HUES48 (cell line): Measurements from ENCODE around the gene TPX2.

Experiments used
- H3K27ac ChIP-seq: one replicate; pipeline ENCODE4 v1.7.0; 2013; ENCODE audit warnings: low read depth, low read length, inconsistent platforms
- H3K27me3 ChIP-seq: 2 replicates; pipeline ENCODE4 v1.6.1; 2013; ENCODE audit warnings: mild to moderate bottlenecking, low read length; ENCODE audit not compliant: control insufficient read depth, insufficient read depth
- H3K36me3 ChIP-seq: 2 replicates; pipeline ENCODE4 v1.6.1; 2013; ENCODE audit warnings: low read length; ENCODE audit not compliant: control insufficient read depth, insufficient read depth
- H3K4me1 ChIP-seq: 2 replicates; pipeline ENCODE4 v1.6.1; 2013; ENCODE audit warnings: mild to moderate bottlenecking, low read length; ENCODE audit not compliant: control insufficient read depth, insufficient read depth
- H3K4me3 ChIP-seq: 2 replicates; pipeline ENCODE4 v1.5.1; 2013; ENCODE audit warnings: mild to moderate bottlenecking, low read depth, low read length
- H3K9ac ChIP-seq: 2 replicates; pipeline ENCODE4 v1.6.1; 2013; ENCODE audit warnings: mild to moderate bottlenecking, low read depth, low read length, moderate library complexity
- H3K9me3 ChIP-seq: 2 replicates; pipeline ENCODE4 v1.6.1; 2013; ENCODE audit warnings: low read length; ENCODE audit not compliant: control insufficient read depth, insufficient read depth

Gene TPX2

GRCh38 chr20:31698803-31699718, 40.0 kb upstream of the TPX2 start:
- H3K4me1 ChIP-seq = peaks cover 16% of the 10 kb centered on the region
- H3K9me3 ChIP-seq = no peaks in the 10 kb centered on the region
- H3K4me3 ChIP-seq = no peak overlapping the region
- H3K36me3 ChIP-seq = 0 out of 2 replicates have a peak, but pooled peaks cover 4% of the 10 kb centered on the region
- H3K9ac ChIP-seq = peak overlapping the region; percentile 10; the same call in 1 of the 2 replicates
- H3K27ac ChIP-seq = peak overlapping the region; percentile 25
- no peaks in the 10 kb centered on the region for H3K27me3 ChIP-seq

GRCh38 chr20:31699801-31700728, 39.0 kb upstream of the TPX2 start:
- H3K27me3 ChIP-seq = no peaks in the 10 kb centered on the region
- H3K9ac ChIP-seq = no peak overlapping the region
- peak overlapping the region; percentile 25 for H3K27ac ChIP-seq
- peaks cover 16% of the 10 kb centered on the region for H3K4me1 ChIP-seq
- H3K9me3 ChIP-seq = no peaks in the 10 kb centered on the region
- no peak overlapping the region for H3K4me3 ChIP-seq
- 0 out of 2 replicates have a peak, but pooled peaks cover 4% of the 10 kb centered on the region for H3K36me3 ChIP-seq

GRCh38 chr20:31700747-31701146, 38.3 kb upstream of the TPX2 start:
- Histone ChIP-seq H3K4me3 (no peak overlapping the region), H3K9me3 (no peaks in the 10 kb centered on the region), H3K36me3 (peaks cover 5% of the 10 kb centered on the region; the same call in 1 of the 2 replicates), H3K4me1 (peaks cover 14% of the 10 kb centered on the region), H3K9ac (no peak overlapping the region), H3K27ac (no peak overlapping the region), H3K27me3 (no peaks in the 10 kb centered on the region)

DNA sequence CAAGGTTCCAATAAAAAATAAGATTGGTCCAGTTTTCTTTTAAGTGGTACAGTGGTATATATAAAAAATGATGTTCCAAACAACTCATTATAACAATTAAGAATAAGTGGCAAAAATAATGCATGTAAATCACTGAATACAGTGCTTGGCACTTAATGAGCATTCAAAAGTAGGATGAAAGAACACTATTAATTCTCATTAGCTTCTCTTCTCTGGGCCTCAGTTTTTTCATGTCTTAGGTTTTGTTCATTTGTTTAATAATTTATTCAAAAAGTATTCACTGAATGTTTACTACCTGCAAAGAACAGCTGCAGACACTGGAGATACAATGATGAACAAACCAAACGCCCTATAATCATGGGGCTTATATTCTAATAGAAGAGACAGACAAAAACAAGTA, 37.5 kb upstream of the TPX2 start:
- H3K36me3 ChIP-seq = peaks cover 10% of the 10 kb centered on the region; the same call in 1 of the 2 replicates
- H3K4me1 ChIP-seq = peaks cover 14% of the 10 kb centered on the region
- H3K9me3 ChIP-seq = no peaks in the 10 kb centered on the region
- H3K27ac ChIP-seq = no peak overlapping the region
- H3K4me3 ChIP-seq = no peak overlapping the region
- H3K9ac ChIP-seq = no peak overlapping the region
- H3K27me3 ChIP-seq = no peaks in the 10 kb centered on the region

GRCh38 chr20:31704225-31705119, 34.6 kb upstream of the TPX2 start:
- H3K4me3 ChIP-seq = no peak overlapping the region

GRCh38 chr20:31705191-31705590, 33.9 kb upstream of the TPX2 start:
- Histone ChIP-seq H3K4me3 (no peak overlapping the region), H3K36me3 (peaks cover 27% of the 10 kb centered on the region; the same call in 1 of the 2 replicates), H3K27me3 (no peaks in the 10 kb centered on the region), H3K4me1 (peaks cover 25% of the 10 kb centered on the region), H3K27ac (peak overlapping the region; percentile 78), H3K9ac (no peak overlapping the region), H3K9me3 (no peaks in the 10 kb centered on the region)

More at GRCh38 chr20:31704225-31705119, 34.6 kb upstream of the TPX2 start:
- Histone ChIP-seq H3K27me3 (no peaks in the 10 kb centered on the region), H3K9me3 (no peaks in the 10 kb centered on the region), H3K9ac (no peak overlapping the region), H3K4me1 (peaks cover 27% of the 10 kb centered on the region), H3K36me3 (peaks cover 25% of the 10 kb centered on the region; the same call in 1 of the 2 replicates), H3K27ac (peak overlapping the region; percentile 85)

GRCh38 chr20:31705598-31706597, 33.2 kb upstream of the TPX2 start:
- Histone ChIP-seq H3K9me3 (no peaks in the 10 kb centered on the region), H3K9ac (no peak overlapping the region), H3K36me3 (peaks cover 33% of the 10 kb centered on the region; the same call in 1 of the 2 replicates), H3K27me3 (no peaks in the 10 kb centered on the region), H3K4me3 (no peak overlapping the region), H3K27ac (peak overlapping the region; percentile 78), H3K4me1 (peaks cover 25% of the 10 kb centered on the region)

- Histone ChIP-seq H3K9me3 (no peaks in the 10 kb centered on the region), H3K36me3 (peaks cover 36% of the 10 kb centered on the region; the same call in 1 of the 2 replicates), H3K4me1 (peaks cover 30% of the 10 kb centered on the region), H3K9ac (no peak overlapping the region), H3K4me3 (no peak overlapping the region), H3K27me3 (no peaks in the 10 kb centered on the region), H3K27ac (no peak overlapping the region)
Measured at GRCh38 chr20:31706607-31707257, 32.4 kb upstream of the TPX2 start.

- no peak overlapping the region for H3K9ac ChIP-seq
- H3K36me3 ChIP-seq = peaks cover 36% of the 10 kb centered on the region; the same call in 1 of the 2 replicates
- H3K27me3 ChIP-seq = no peaks in the 10 kb centered on the region
- H3K4me3 ChIP-seq = no peak overlapping the region
- H3K27ac ChIP-seq = no peak overlapping the region
- no peaks in the 10 kb centered on the region for H3K9me3 ChIP-seq
- H3K4me1 ChIP-seq = peaks cover 35% of the 10 kb centered on the region
Measured at GRCh38 chr20:31707258-31707615, 31.9 kb upstream of the TPX2 start.
